Ishikawa (cell line): ENCODE data around the gene HOXB9.

Experiments used
- CEBPB ChIP-seq: IDR thresholded peaks from 2 replicates; pipeline ENCODE4 v1.6.1; 2012
- CREB1 ChIP-seq: IDR thresholded peaks from 2 replicates; pipeline ENCODE4 v1.6.1; 2012; ENCODE audit warnings: low read depth
- EGR1 ChIP-seq: IDR thresholded peaks from 2 replicates; pipeline ENCODE4 v1.6.1; 2012
- EP300 ChIP-seq: IDR thresholded peaks from 2 replicates; pipeline ENCODE4 v1.6.1; 2012; ENCODE audit warnings: borderline replicate concordance
- FOXM1 ChIP-seq: IDR thresholded peaks from 2 replicates; pipeline ENCODE4 v1.6.1; 2012; ENCODE audit warnings: low read depth, borderline replicate concordance
- MAX ChIP-seq: IDR thresholded peaks from 2 replicates; pipeline ENCODE4 v1.6.1; 2012
- NFIC ChIP-seq: IDR thresholded peaks from 2 replicates; pipeline ENCODE4 v1.6.1; 2012
- RAD21 ChIP-seq: IDR thresholded peaks from 2 replicates; pipeline ENCODE4 v1.6.1; 2012; ENCODE audit warnings: low read depth
- REST ChIP-seq: IDR thresholded peaks from 2 replicates; pipeline ENCODE4 v1.6.1; 2012; ENCODE audit warnings: low read depth, mild to moderate bottlenecking
- TAF1 ChIP-seq: IDR thresholded peaks from 2 replicates; pipeline ENCODE4 v1.6.1; 2012; ENCODE audit warnings: low read depth, mild to moderate bottlenecking
- TCF12 ChIP-seq: IDR thresholded peaks from 2 replicates; pipeline ENCODE4 v1.6.1; 2012; ENCODE audit warnings: low read depth
- TEAD4 ChIP-seq: IDR thresholded peaks from 2 replicates; pipeline ENCODE4 v1.6.1; 2012
- USF1 ChIP-seq: IDR thresholded peaks from 2 replicates; pipeline ENCODE4 v1.6.1; 2012
- YY1 ChIP-seq: IDR thresholded peaks from 2 replicates; pipeline ENCODE4 v1.6.1; 2012; ENCODE audit warnings: low read depth
- ZBTB7A ChIP-seq: IDR thresholded peaks from 2 replicates; pipeline ENCODE4 v1.6.1; 2012; ENCODE audit warnings: low read depth

Gene HOXB9

GRCh38 chr17:48627118-48627597 is 1.0 kb upstream of the HOXB9 start:
- TF ChIP-seq CREB1 (no peak), FOXM1 (no peak), EGR1 (no peak), YY1 (no peak), MAX (no peak), USF1 (no peak), CEBPB (no peak), RAD21 (no peak), TCF12 (no peak)

- TF ChIP-seq YY1 (no peak), ZBTB7A (no peak), EP300 (no peak), TCF12 (no peak; the same call in 1 of the 2 replicates), TEAD4 (no peak), MAX (peak; percentile 14; the same call in 1 of the 2 replicates)
These were observed 488 bp downstream of the HOXB9 start for GRCh38 chr17:48625495-48626244.

GRCh38 chr17:48624544-48625494 is 1.3 kb downstream of the HOXB9 start:
- TF ChIP-seq EP300 (no peak), EGR1 (no peak)

- TF ChIP-seq FOXM1 (no peak), EP300 (no peak), CEBPB (no peak), EGR1 (no peak), ZBTB7A (no peak), CREB1 (no peak), RAD21 (no peak), USF1 (no peak), MAX (no peak), REST (no peak), NFIC (no peak), TCF12 (no peak), YY1 (no peak)
These were observed 2.0 kb downstream of the HOXB9 start for GRCh38 chr17:48624118-48624517.

- no peak for TF ChIP-seq TCF12
- no peak for TF ChIP-seq NFIC
- TF ChIP-seq EP300 = no peak
- no peak for TF ChIP-seq USF1
- no peak for TF ChIP-seq RAD21
- TF ChIP-seq FOXM1 = no peak
- TF ChIP-seq CEBPB = no peak
- TF ChIP-seq ZBTB7A = no peak
- TF ChIP-seq TEAD4 = no peak
- TF ChIP-seq EGR1 = no peak
- no peak for TF ChIP-seq REST
- TF ChIP-seq MAX = no peak
- TF ChIP-seq YY1 = no peak
- no peak for TF ChIP-seq CREB1
- no peak for TF ChIP-seq TAF1
These were observed 2.6 kb downstream of the HOXB9 start for GRCh38 chr17:48623583-48623982.
